Smooth muscle cell (in vitro differentiated cells): ENCODE measurements around the gene TRIP13. TPM values are rescaled to one million over a fixed set of nuclear protein-coding genes. Genes with fewer than 3 reads are reported as not detected.

Experiments used
- DNase-seq: peaks from one replicate; lab custom pipeline; 2025; ENCODE audit not compliant: unreplicated experiment; lab: John Stamatoyannopoulos, UW
- H2AFZ ChIP-seq: fragments of 200-600 bp; sonication (generic); 2 replicates; pipeline ENCODE4 v1.6.0; 2016; ENCODE audit warnings: antibody characterized with exemption, low read depth, mild to moderate bottlenecking
- H3F3A ChIP-seq: fragments of 200-600 bp; sonication (generic); 2 replicates; pipeline ENCODE4 v1.6.0; 2017; ENCODE audit warnings: antibody characterized with exemption, low read depth
- H3K27ac ChIP-seq: fragments of 200-600 bp; sonication (generic); 2 replicates; pipeline ENCODE4 v1.5.1; 2016; ENCODE audit warnings: low read depth, mild to moderate bottlenecking
- H3K27me3 ChIP-seq: fragments of 200-600 bp; sonication (generic); 2 replicates; pipeline ENCODE4 v1.6.1; 2016; ENCODE audit warnings: low read depth, mild to moderate bottlenecking
- H3K36me3 ChIP-seq: fragments of 200-600 bp; sonication (generic); 2 replicates; pipeline ENCODE4 v1.5.1; 2016; ENCODE audit warnings: low read depth
- H3K4me1 ChIP-seq: fragments of 200-600 bp; sonication (generic); 2 replicates; pipeline ENCODE4 v1.5.1; 2016; ENCODE audit warnings: low read depth
- H3K4me2 ChIP-seq: fragments of 200-600 bp; sonication (generic); 2 replicates; pipeline ENCODE4 v1.6.0; 2016; ENCODE audit warnings: mild to moderate bottlenecking
- H3K4me3 ChIP-seq: fragments of 200-600 bp; sonication (generic); 2 replicates; pipeline ENCODE4 v1.5.1; 2016; ENCODE audit warnings: mild to moderate bottlenecking
- H3K79me2 ChIP-seq: fragments of 200-600 bp; sonication (generic); 2 replicates; pipeline ENCODE4 v1.6.0; 2016; ENCODE audit warnings: low read depth, mild to moderate bottlenecking
- H3K9ac ChIP-seq: fragments of 200-600 bp; sonication (generic); 2 replicates; pipeline ENCODE4 v1.6.0; 2016; ENCODE audit warnings: low read depth
- H3K9me3 ChIP-seq: fragments of 200-600 bp; sonication (generic); replicated peaks from 2 replicates; pipeline ENCODE4 v1.5.1; 2016; ENCODE audit warnings: low read depth
- H4K20me1 ChIP-seq: fragments of 200-600 bp; sonication (generic); 2 replicates; pipeline ENCODE4 v1.6.0; 2016; ENCODE audit warnings: low read depth
- whole genome bisulfite sequencing: methylation state at CpG from one replicate; pipeline ENCODE4 v1.1.7; 2016; ENCODE audit warnings: low lambda C conversion rate; 5-methylcytosine and 5-hydroxymethylcytosine counted together
- polyA plus RNA-seq: library from polyadenylated mRNA; unstranded; fragments of >200 nt; fragmentation: Nextera tagmentation; extraction: Ambion mirVana; gene quantifications from 2 replicates; pipeline ENCODE4 v1.2.1, GENCODE V29; 2016
- total RNA-seq: library from RNA; depleted of rRNA; stranded (reverse); fragments of >200 nt; gene quantifications from 2 replicates; pipeline ENCODE4 v1.2.3, GENCODE V29; 2014
- TF ChIP-seq, protein P1 (sequence below): fragments of 200-600 bp; sonication (generic); IDR thresholded peaks from 2 replicates; pipeline ENCODE4 v1.5.1; 2017; ENCODE audit warnings: borderline replicate concordance, mild to moderate bottlenecking, antibody characterized with exemption; ENCODE audit not compliant: insufficient read depth, poor library complexity, severe bottlenecking

TRIP13 gene
- total and polyA plus RNA-seq, 2 experiments from 2014 or later: 8.4 to 12.0 TPM

DNA sequence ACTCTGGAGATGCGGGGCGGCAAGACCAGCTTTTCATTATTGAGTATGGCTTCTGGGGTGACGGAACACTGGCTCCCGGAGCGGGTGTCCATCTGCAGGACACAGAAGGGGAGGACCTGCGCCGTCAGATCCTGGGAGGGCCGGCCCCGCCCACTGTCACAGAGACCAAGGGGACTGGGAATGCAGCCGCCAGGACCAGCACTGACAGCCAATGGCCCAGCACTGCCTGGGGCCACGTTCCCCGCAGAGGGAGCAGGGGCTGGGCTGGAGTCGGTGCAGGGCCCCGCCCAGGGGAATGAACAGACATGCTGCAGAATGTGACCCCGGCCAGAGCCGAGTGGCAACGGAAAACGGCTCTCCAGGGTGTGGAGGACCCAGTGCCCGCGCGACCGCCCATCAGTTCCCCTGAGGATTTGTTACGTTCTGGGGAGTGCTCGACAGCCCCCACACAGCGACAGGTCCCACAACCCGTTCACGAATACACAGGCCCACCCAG, 42.1 kb upstream of the TRIP13 start, which contains the start of gene ZDHHC11:
ZDHHC11 (minus strand) TSS at position 476 of the 496 bp plus-strand sequence; CDS start at position 92, 384 bp downstream.
- H4K20me1 ChIP-seq: no peaks in the 10 kb centered on the region
- no peak within 1 kb of the TSS for H3K4me2 ChIP-seq
- no peaks in the 10 kb centered on the region for H3K4me1 ChIP-seq
- H3K4me3 ChIP-seq: no peak within 1 kb of the TSS
- H3K9ac ChIP-seq: no peak within 1 kb of the TSS
- H3K36me3 ChIP-seq: no peaks in the 10 kb centered on the region
- WGBS: 82% methylated on average over 27 of the region's 27 CpGs
- H3K79me2 ChIP-seq: no peaks in the 10 kb centered on the region
- DNase-seq: no peak
- H3K27me3 ChIP-seq: no peaks in the 10 kb centered on the region
- no peak within 1 kb of the TSS for H2AFZ ChIP-seq
- no peaks in the 10 kb centered on the region for H3F3A ChIP-seq
- TF ChIP-seq, protein P1, sequence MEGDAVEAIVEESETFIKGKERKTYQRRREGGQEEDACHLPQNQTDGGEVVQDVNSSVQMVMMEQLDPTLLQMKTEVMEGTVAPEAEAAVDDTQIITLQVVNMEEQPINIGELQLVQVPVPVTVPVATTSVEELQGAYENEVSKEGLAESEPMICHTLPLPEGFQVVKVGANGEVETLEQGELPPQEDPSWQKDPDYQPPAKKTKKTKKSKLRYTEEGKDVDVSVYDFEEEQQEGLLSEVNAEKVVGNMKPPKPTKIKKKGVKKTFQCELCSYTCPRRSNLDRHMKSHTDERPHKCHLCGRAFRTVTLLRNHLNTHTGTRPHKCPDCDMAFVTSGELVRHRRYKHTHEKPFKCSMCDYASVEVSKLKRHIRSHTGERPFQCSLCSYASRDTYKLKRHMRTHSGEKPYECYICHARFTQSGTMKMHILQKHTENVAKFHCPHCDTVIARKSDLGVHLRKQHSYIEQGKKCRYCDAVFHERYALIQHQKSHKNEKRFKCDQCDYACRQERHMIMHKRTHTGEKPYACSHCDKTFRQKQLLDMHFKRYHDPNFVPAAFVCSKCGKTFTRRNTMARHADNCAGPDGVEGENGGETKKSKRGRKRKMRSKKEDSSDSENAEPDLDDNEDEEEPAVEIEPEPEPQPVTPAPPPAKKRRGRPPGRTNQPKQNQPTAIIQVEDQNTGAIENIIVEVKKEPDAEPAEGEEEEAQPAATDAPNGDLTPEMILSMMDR: no peak
- H3K27ac ChIP-seq: no peak within 1 kb of the TSS
- H3K9me3 ChIP-seq: no peaks in the 10 kb centered on the region

DNA sequence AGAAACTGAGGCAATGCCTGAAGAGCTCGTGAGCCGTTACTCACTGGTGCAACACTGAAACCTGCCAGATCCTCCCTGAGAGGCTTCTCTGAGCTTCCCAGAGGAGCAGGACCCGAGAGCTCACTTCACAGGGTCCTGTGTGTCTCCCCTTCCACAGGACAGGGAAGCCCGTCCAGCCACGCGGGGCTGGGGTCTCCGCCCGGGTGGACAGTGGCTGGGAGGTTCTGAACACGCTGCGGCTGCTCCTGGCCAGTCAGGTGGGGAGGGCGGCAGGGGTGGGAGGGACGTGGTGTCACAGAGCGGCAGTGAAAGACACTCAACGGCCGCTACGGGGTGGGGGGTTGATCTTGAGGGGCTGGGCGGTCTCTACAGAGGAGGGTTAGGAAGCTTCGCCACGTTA, 41.6 kb upstream of the TRIP13 start:
- no peak for DNase-seq
- 91% methylated on average over 19 of the region's 19 CpGs for whole genome bisulfite sequencing
- Histone ChIP-seq H3K79me2 (no peaks in the 10 kb centered on the region), H4K20me1 (no peaks in the 10 kb centered on the region), H2AFZ (no peak overlapping the region), H3K4me3 (no peak overlapping the region), H3K4me1 (no peaks in the 10 kb centered on the region), H3K9me3 (no peaks in the 10 kb centered on the region), H3K9ac (no peak overlapping the region), H3F3A (no peaks in the 10 kb centered on the region), H3K27me3 (no peaks in the 10 kb centered on the region), H3K36me3 (no peaks in the 10 kb centered on the region), H3K27ac (no peak overlapping the region), H3K4me2 (no peak overlapping the region)
- TF ChIP-seq, protein P1: no peak

DNA sequence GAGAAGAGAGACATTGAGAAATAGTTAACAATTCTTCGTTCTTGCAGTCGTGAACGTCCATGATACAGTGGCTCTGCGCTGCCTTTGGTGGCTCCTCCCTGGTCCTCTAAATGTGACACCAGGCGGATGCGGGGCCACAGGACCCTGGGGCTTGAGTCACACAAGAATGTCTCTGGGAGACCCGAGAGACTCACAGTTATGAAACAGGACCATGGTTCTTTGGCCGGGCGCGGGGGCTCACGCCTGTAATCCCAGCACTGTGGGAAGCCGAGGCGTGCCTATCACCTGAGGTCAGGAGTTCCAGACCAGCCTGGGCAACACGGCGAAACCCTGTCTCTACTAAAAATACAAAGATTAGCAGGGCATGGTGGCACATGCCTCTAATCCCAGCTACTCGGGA, 41.1 kb upstream of the TRIP13 start:
- Histone ChIP-seq H3K4me2 (no peak overlapping the region), H3K79me2 (no peaks in the 10 kb centered on the region), H3K27me3 (no peaks in the 10 kb centered on the region), H3F3A (no peaks in the 10 kb centered on the region), H3K4me3 (no peak overlapping the region), H4K20me1 (no peaks in the 10 kb centered on the region), H3K9me3 (no peaks in the 10 kb centered on the region), H2AFZ (no peak overlapping the region), H3K9ac (no peak overlapping the region), H3K4me1 (no peaks in the 10 kb centered on the region), H3K27ac (no peak overlapping the region), H3K36me3 (no peaks in the 10 kb centered on the region)
- WGBS: 92% methylated on average over 16 of the region's 16 CpGs
- DNase-seq: no peak
- TF ChIP-seq, protein P1: no peak

DNA sequence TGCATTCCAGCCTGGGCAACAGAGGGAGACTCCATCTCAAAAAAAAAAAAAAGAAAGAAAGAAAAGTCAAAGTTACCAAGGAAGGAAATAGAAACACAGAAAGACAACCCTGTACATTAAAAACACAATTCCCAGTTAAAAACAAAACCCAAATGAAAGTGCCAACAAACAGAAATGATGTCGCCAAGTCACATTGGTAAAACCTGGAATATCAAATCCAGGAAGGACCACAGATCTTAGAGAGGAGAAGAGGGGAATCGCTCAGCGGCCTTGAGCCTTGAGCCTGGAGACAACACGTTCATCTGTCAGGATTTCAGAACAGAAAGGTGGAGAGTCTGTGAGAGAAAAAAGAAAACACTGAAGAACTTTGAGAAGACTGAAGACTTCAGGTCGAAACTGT, 40.7 kb upstream of the TRIP13 start:
- H3K9ac ChIP-seq: no peak overlapping the region
- H3K4me2 ChIP-seq: no peak overlapping the region
- no peak overlapping the region for H2AFZ ChIP-seq
- no peaks in the 10 kb centered on the region for H3K79me2 ChIP-seq
- H3F3A ChIP-seq: no peaks in the 10 kb centered on the region
- H3K27ac ChIP-seq: no peak overlapping the region
- H3K4me1 ChIP-seq: no peaks in the 10 kb centered on the region
- TF ChIP-seq, protein P1: no peak
- DNase-seq: no peak
- H3K4me3 ChIP-seq: no peak overlapping the region
- no peaks in the 10 kb centered on the region for H4K20me1 ChIP-seq
- H3K36me3 ChIP-seq: no peaks in the 10 kb centered on the region
- H3K27me3 ChIP-seq: no peaks in the 10 kb centered on the region
- 91% methylated on average over 5 of the region's 5 CpGs for WGBS
- H3K9me3 ChIP-seq: no peaks in the 10 kb centered on the region
